Coronary artery (tissue), 2 donors: ENCODE data around the gene SMYD5.
A peak's percentile ranks its signal among the peaks of the same experiment; 100 is the strongest.
"Not testable (repeated sequence)": the region's sequence is repeated elsewhere in the genome, so short reads cannot be mapped to it uniquely, and the experiment has no call there.

Source experiments
- DNase-seq: peaks from one replicate; pipeline ENCODE4 v3.0.0-alpha.2; 2017; ENCODE audit warnings: low spot score
- H3K27ac ChIP-seq, 2 donors: fragments of 200-600 bp; sonication (generic); one replicate each; pipeline ENCODE4 v1.5.1; 2016 to 2019
- H3K4me3 ChIP-seq: fragments of 200-600 bp; sonication (generic); 2 replicates; pipeline ENCODE4 v1.5.1; 2016; ENCODE audit warnings: mild to moderate bottlenecking, moderate library complexity
- CTCF ChIP-seq: fragments of 200-600 bp; sonication (generic); IDR thresholded peaks from one replicate; pipeline ENCODE4 v1.5.1; 2019; ENCODE audit warnings: antibody characterized with exemption

The SMYD5 gene

GRCh38 chr2:73197579-73197978 lies 16.5 kb upstream of the SMYD5 start:
- Histone ChIP-seq H3K27ac (no peak overlapping the region), H3K4me3 (no peak overlapping the region)
- no peak for DNase-seq
- no peak for TF ChIP-seq CTCF

- H3K27ac ChIP-seq, H3K4me3 ChIP-seq, DNase-seq: not testable (repeated sequence)
These were observed 13.8 kb upstream of the SMYD5 start for GRCh38 chr2:73200281-73200680.

GRCh38 chr2:73202156-73203054 lies 11.6 kb upstream of the SMYD5 start, which contains the start of gene NOTO:
NOTO (plus strand) TSS chr2:73202574; CDS start chr2:73202667, 93 bp downstream.
- H3K4me3 ChIP-seq, result peak within 1 kb of the TSS; percentile 59
- DNase-seq, result no peak

GRCh38 chr2:73203055-73203681 lies 10.9 kb upstream of the SMYD5 start:
- Histone ChIP-seq H3K27ac (no peak overlapping the region), H3K4me3 (peak overlapping the region; percentile 59)
- no peak for DNase-seq
- TF ChIP-seq CTCF, result no peak

More at GRCh38 chr2:73202156-73203054, 11.6 kb upstream of the SMYD5 start, which contains the start of gene NOTO:
- no peak for TF ChIP-seq CTCF
- no peak within 1 kb of the TSS for H3K27ac ChIP-seq

GRCh38 chr2:73205611-73206010 lies 8.4 kb upstream of the SMYD5 start:
- no peak for TF ChIP-seq CTCF
- H3K4me3 ChIP-seq, result no peak overlapping the region
- no peak overlapping the region for H3K27ac ChIP-seq
- DNase-seq, result no peak

GRCh38 chr2:73208258-73208657 lies 5.8 kb upstream of the SMYD5 start:
- Histone ChIP-seq H3K27ac (no peak overlapping the region), H3K4me3 (no peak overlapping the region)
- TF ChIP-seq CTCF, result no peak
- no peak for DNase-seq

- DNase-seq, result no peak
- no peak overlapping the region for H3K27ac ChIP-seq
- TF ChIP-seq CTCF, result no peak
- no peak overlapping the region for H3K4me3 ChIP-seq
These were observed 4.0 kb upstream of the SMYD5 start for GRCh38 chr2:73210019-73210418.
